GM23338 (cell line): Measurements from ENCODE around the gene TPX2. TPM values are rescaled to one million over a fixed set of nuclear protein-coding genes. Genes with fewer than 3 reads are reported as not detected.

Experiments
- ATAC-seq: fragments of 200-7000 bp; cut with Tn5 transposase; 3 replicates; pipeline ENCODE4 v1.9.1; 2020
- DNase-seq: peaks from one replicate; pipeline ENCODE4 v3.0.0-alpha.2; 2015; ENCODE audit warnings: low spot score
- H2AFZ ChIP-seq: fragments of 200-600 bp; sonication (generic); 2 replicates; pipeline ENCODE4 v1.8.0; 2016; ENCODE audit warnings: antibody characterized with exemption, mild to moderate bottlenecking, moderate library complexity
- H3F3A ChIP-seq: fragments of 200-600 bp; sonication (generic); replicated peaks from 2 replicates; pipeline ENCODE4 v1.8.0; 2017; ENCODE audit warnings: antibody characterized with exemption, mixed run types, low read depth
- H3K27ac ChIP-seq: fragments of 200-600 bp; sonication (generic); 2 replicates; pipeline ENCODE4 v1.6.1; 2016; ENCODE audit warnings: low read depth
- H3K27me3 ChIP-seq: fragments of 200-600 bp; sonication (generic); 2 replicates; pipeline ENCODE4 v1.8.0; 2016; ENCODE audit warnings: mild to moderate bottlenecking, mixed run types, moderate library complexity; ENCODE audit not compliant: insufficient read depth
- H3K36me3 ChIP-seq: fragments of 200-600 bp; sonication (generic); 2 replicates; pipeline ENCODE4 v1.8.0; 2016; ENCODE audit warnings: mild to moderate bottlenecking; ENCODE audit not compliant: insufficient read depth
- H3K4me1 ChIP-seq: fragments of 200-600 bp; sonication (generic); 2 replicates; pipeline ENCODE4 v1.8.0; 2016; ENCODE audit warnings: mild to moderate bottlenecking, moderate library complexity; ENCODE audit not compliant: insufficient read depth
- H3K4me2 ChIP-seq: fragments of 200-600 bp; sonication (generic); 2 replicates; pipeline ENCODE4 v1.7.1; 2017; ENCODE audit warnings: mixed run types
- H3K4me3 ChIP-seq: fragments of 200-600 bp; sonication (generic); 2 replicates; pipeline ENCODE4 v1.6.1; 2016; ENCODE audit warnings: mixed run types
- H3K79me2 ChIP-seq: fragments of 200-600 bp; sonication (generic); replicated peaks from 2 replicates; pipeline ENCODE4 v1.8.0; 2017; ENCODE audit warnings: mild to moderate bottlenecking; ENCODE audit not compliant: insufficient read depth
- H3K9me2 ChIP-seq: fragments of 200-600 bp; sonication (generic); 2 replicates; pipeline ENCODE4 v1.8.0; 2017; ENCODE audit not compliant: insufficient read depth
- H4K20me1 ChIP-seq: fragments of 200-600 bp; sonication (generic); replicated peaks from 2 replicates; pipeline ENCODE4 v1.8.0; 2017; ENCODE audit warnings: mild to moderate bottlenecking; ENCODE audit not compliant: insufficient read depth
- H3K27ac Mint-ChIP-seq: 2 replicates; pipeline ENCODE4 v1.8.0; 2020; ENCODE audit warnings: inconsistent platforms, mild to moderate bottlenecking, moderate library complexity, mixed read lengths
- H3K27me3 Mint-ChIP-seq: 3 replicates; pipeline ENCODE4 v1.8.0; 2022; ENCODE audit warnings: low read depth, mild to moderate bottlenecking, moderate library complexity, mixed read lengths, inconsistent platforms; ENCODE audit not compliant: insufficient read depth, poor library complexity
- H3K36me3 Mint-ChIP-seq: 3 replicates; pipeline ENCODE4 v1.8.0; 2021; ENCODE audit warnings: low read depth, mild to moderate bottlenecking, inconsistent platforms, moderate library complexity, mixed read lengths
- H3K4me1 Mint-ChIP-seq: 3 replicates; pipeline ENCODE4 v1.8.0; 2020; ENCODE audit warnings: mild to moderate bottlenecking, inconsistent platforms, mixed read lengths
- H3K4me3 Mint-ChIP-seq: 3 replicates; pipeline ENCODE4 v1.8.0; 2021; ENCODE audit warnings: moderate library complexity, mild to moderate bottlenecking, inconsistent platforms, mixed read lengths
- H3K9me3 Mint-ChIP-seq: 3 replicates; pipeline ENCODE4 v1.8.0; 2020; ENCODE audit warnings: moderate library complexity, mild to moderate bottlenecking, inconsistent platforms, mixed read lengths
- CTCF ChIP-seq, 2 experiments: fragments of 200-600 bp in 1 of 2; sonication (generic) in 1 of 2; conservative IDR thresholded peaks; 2 replicates each; pipeline versions ENCODE4 v1.5.1 to v1.6.1; 2016 to 2017; ENCODE audit warnings: antibody characterized with exemption in 2 of 2, low read depth in 2 of 2, mild to moderate bottlenecking in 2 of 2, moderate library complexity in 1 of 2
- EZH2phosphoT487 ChIP-seq: fragments of 200-600 bp; sonication (generic); IDR thresholded peaks from one replicate; pipeline ENCODE4 v1.8.1; 2018; ENCODE audit warnings: antibody characterized with exemption; ENCODE audit not compliant: unreplicated experiment
- NANOG ChIP-seq: IDR thresholded peaks from 2 replicates; pipeline ENCODE4 v1.6.1; 2016; ENCODE audit warnings: antibody characterized with exemption, borderline replicate concordance
- STAT1 ChIP-seq: IDR thresholded peaks from one replicate; pipeline ENCODE4 v1.6.1; 2016; ENCODE audit warnings: antibody characterized with exemption; ENCODE audit not compliant: unreplicated experiment
- ZNF331 ChIP-seq: fragments of 250-450 bp; sonication (Bioruptor Pico); IDR thresholded peaks from 2 replicates; pipeline ENCODE4 v1.5.0; 2020; ENCODE audit warnings: low read depth, mild to moderate bottlenecking, moderate library complexity
- polyA plus RNA-seq: library from polyadenylated mRNA; unstranded; fragments of >200 nt; fragmentation: Nextera tagmentation; extraction: Ambion mirVana; gene quantifications from 2 replicates; pipeline ENCODE4 v1.2.1, GENCODE V29; 2016
- total RNA-seq: library from RNA; depleted of rRNA; stranded (reverse); fragments of >200 nt; shearing (Covaris generic); gene quantifications from 2 replicates; pipeline ENCODE4 v1.2.3, GENCODE V29; 2014
- TF ChIP-seq, protein P1 (sequence below): IDR thresholded peaks from 2 replicates; pipeline ENCODE4 v1.6.1; 2016; ENCODE audit warnings: antibody characterized with exemption

Gene TPX2
- total and polyA plus RNA-seq, 2 experiments from 2014 or later: 101 to 159 TPM

GRCh38 chr20:31694842-31695593, 44.1 kb upstream of the TPX2 start:
- Histone ChIP-seq H3K36me3 (no peaks in the 10 kb centered on the region), H3K4me3 (no peak overlapping the region), H3K79me2 (peaks cover 97% of the 10 kb centered on the region), H3K27ac (peak overlapping the region; percentile 75), H3K4me2 (peak overlapping the region; percentile 71), H4K20me1 (peaks cover 10% of the 10 kb centered on the region), H3F3A (peaks cover 16% of the 10 kb centered on the region), H3K4me1 (peaks cover 39% of the 10 kb centered on the region), H3K27me3 (no peaks in the 10 kb centered on the region), H2AFZ (no peak overlapping the region), H3K9me2 (0 out of 2 replicates have a peak, but pooled peaks cover 2% of the 10 kb centered on the region)
- Mint-ChIP-seq H3K36me3 (peaks cover 12% of the 10 kb centered on the region), H3K9me3 (no peaks in the 10 kb centered on the region; the same call in 2 of the 3 replicates), H3K4me1 (peaks cover 48% of the 10 kb centered on the region), H3K27ac (no peak overlapping the region; the same call in 1 of the 2 replicates), H3K27me3 (peaks cover 10% of the 10 kb centered on the region), H3K4me3 (no peak overlapping the region; the same call in 2 of the 3 replicates)
- TF ChIP-seq, protein P1, sequence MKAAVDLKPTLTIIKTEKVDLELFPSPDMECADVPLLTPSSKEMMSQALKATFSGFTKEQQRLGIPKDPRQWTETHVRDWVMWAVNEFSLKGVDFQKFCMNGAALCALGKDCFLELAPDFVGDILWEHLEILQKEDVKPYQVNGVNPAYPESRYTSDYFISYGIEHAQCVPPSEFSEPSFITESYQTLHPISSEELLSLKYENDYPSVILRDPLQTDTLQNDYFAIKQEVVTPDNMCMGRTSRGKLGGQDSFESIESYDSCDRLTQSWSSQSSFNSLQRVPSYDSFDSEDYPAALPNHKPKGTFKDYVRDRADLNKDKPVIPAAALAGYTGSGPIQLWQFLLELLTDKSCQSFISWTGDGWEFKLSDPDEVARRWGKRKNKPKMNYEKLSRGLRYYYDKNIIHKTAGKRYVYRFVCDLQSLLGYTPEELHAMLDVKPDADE: no peak
- no peak for TF ChIP-seq NANOG
- TF ChIP-seq EZH2phosphoT487: no peak
- no peak for TF ChIP-seq CTCF (conservative IDR thresholded peaks at IDR 0.05; ENCODE audit: low read depth in 2 of 2)
- no peak for TF ChIP-seq STAT1
- TF ChIP-seq ZNF331: no peak
- DNase-seq (no peak), ATAC-seq (no peak)

DNA sequence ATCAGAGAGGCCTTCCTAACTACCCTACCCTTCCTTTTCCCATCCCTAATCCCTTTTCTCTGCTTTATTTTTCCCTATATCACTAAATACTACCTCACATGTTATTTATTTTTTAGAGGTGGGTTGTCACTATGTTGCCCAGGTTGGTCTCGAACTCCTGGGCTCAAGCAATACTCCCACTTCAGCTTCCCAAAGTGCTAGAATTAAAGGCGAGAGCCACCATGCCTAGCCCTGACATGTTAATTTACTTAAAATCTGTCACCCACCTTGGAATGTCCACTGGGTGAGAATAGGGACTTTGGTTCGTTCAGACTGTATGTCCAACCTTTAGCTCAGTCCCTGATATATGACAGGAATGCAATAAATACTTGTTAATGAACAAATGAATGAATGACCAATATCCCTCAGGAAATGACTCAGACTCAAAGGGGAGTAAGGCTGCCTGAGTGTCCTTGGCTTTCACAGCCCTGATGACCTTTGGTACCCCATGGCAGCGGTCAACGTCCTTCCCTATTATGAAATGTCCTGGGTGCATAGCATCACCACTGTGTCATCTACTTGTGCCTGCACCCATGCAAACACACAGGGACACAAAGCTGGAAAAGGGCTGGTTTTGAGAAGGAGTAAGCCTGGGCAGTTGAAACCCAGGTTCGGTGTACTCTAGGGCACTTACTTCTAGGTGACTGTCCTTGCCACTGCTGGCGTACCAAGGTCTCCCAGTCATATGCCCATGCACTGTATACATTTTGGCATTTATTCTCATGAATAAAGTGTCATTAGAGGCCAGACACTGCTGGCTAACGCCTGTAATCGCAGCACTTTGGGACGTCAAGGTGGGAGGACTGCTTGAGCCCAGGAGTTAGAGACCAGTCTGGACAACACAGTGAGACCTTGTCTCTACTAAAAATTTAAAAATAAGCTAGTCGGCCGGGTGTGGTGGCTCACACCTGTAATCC, 43.0 kb upstream of the TPX2 start:
- no peak overlapping the region for H3K4me2 ChIP-seq
- DNase-seq (no peak), ATAC-seq (no peak)
- no peak overlapping the region for H2AFZ ChIP-seq
- peak overlapping the region; percentile 75; the same call in 1 of the 2 replicates for H3K27ac ChIP-seq
- Mint-ChIP-seq H3K36me3 (peaks cover 11% of the 10 kb centered on the region; the same call in 2 of the 3 replicates), H3K4me3 (no peak overlapping the region), H3K4me1 (peaks cover 46% of the 10 kb centered on the region), H3K27ac (no peak overlapping the region), H3K27me3 (peaks cover 10% of the 10 kb centered on the region), H3K9me3 (no peaks in the 10 kb centered on the region; the same call in 2 of the 3 replicates)
- H4K20me1 ChIP-seq: peaks cover 16% of the 10 kb centered on the region
- H3K4me1 ChIP-seq: peaks cover 42% of the 10 kb centered on the region
- no peak overlapping the region for H3K4me3 ChIP-seq
- 0 out of 2 replicates have a peak, but pooled peaks cover 2% of the 10 kb centered on the region for H3K9me2 ChIP-seq
- no peaks in the 10 kb centered on the region for H3K27me3 ChIP-seq
- H3F3A ChIP-seq: peaks cover 10% of the 10 kb centered on the region
- H3K79me2 ChIP-seq: peaks cover 97% of the 10 kb centered on the region
- H3K36me3 ChIP-seq: no peaks in the 10 kb centered on the region
- no peak for TF ChIP-seq CTCF (conservative IDR thresholded peaks at IDR 0.05; ENCODE audit: low read depth in 2 of 2)
